WTC11 (cell line): ENCODE data around the gene TANC1. TPM values are rescaled to one million over a fixed set of nuclear protein-coding genes. Genes with fewer than 3 reads are reported as not detected.

Experiments used
- ATAC-seq: fragments of 200-7000 bp; cut with Tn5 transposase; 2 replicates; pipeline ENCODE4 v1.10.0; 2021; ENCODE audit warnings: mild to moderate bottlenecking, moderate library complexity
- CTCF ChIA-PET: fragments of 300-600 bp; sonication (Branson Sonifier 250); formaldehyde crosslinking; loops from one replicate; lab custom pipeline; 2021; ENCODE audit warnings: antibody characterized with exemption; lab: Charles Lee
- POLR2A ChIA-PET: fragments of 350-600 bp; sonication (Branson Sonifier 250); formaldehyde crosslinking; loops from one replicate; lab custom pipeline; 2021; ENCODE audit warnings: antibody characterized with exemption; lab: Charles Lee
- DNase-seq: peaks from one replicate; pipeline ENCODE4 v3.0.0; 2021; ENCODE audit warnings: low spot score
- H3K27ac Mint-ChIP-seq: 2 replicates; pipeline ENCODE4 v1.8.0; 2021; ENCODE audit warnings: mixed read lengths
- H3K27me3 Mint-ChIP-seq: 2 replicates; pipeline ENCODE4 v1.8.0; 2021; ENCODE audit warnings: low read depth, mild to moderate bottlenecking, moderate library complexity, mixed read lengths
- H3K36me3 Mint-ChIP-seq: 2 replicates; pipeline ENCODE4 v1.8.0; 2021; ENCODE audit warnings: mixed read lengths
- H3K4me1 Mint-ChIP-seq: 2 replicates; pipeline ENCODE4 v1.8.0; 2022; ENCODE audit warnings: mixed read lengths
- H3K4me3 Mint-ChIP-seq: 2 replicates; pipeline ENCODE4 v1.8.0; 2021; ENCODE audit warnings: mild to moderate bottlenecking, moderate library complexity, mixed read lengths
- H3K9me3 Mint-ChIP-seq: 2 replicates; pipeline ENCODE4 v1.8.0; 2021; ENCODE audit warnings: mixed read lengths
- ATF2 ChIP-seq: sonication (generic); formaldehyde crosslinking; IDR thresholded peaks from 2 replicates; pipeline ENCODE4 v1.8.1; 2022; ENCODE audit warnings: low read depth, missing genetic modification reagents, borderline replicate concordance
- ESRRA ChIP-seq: sonication (generic); formaldehyde crosslinking; IDR thresholded peaks from 2 replicates; pipeline ENCODE4 v1.8.1; 2022; ENCODE audit warnings: mild to moderate bottlenecking, missing genetic modification reagents, borderline replicate concordance
- FOXK1 ChIP-seq: sonication (generic); formaldehyde crosslinking; IDR thresholded peaks from 2 replicates; pipeline ENCODE4 v1.8.0; 2022; ENCODE audit warnings: mild to moderate bottlenecking, moderate library complexity, missing genetic modification reagents
- FOXP1 ChIP-seq: sonication (generic); formaldehyde crosslinking; IDR thresholded peaks from 2 replicates; pipeline ENCODE4 v1.8.0; 2022; ENCODE audit warnings: missing genetic modification reagents, mild to moderate bottlenecking, moderate library complexity, borderline replicate concordance
- HMGA2 ChIP-seq: fragments of 250-450 bp; sonication (Bioruptor Pico); IDR thresholded peaks from 2 replicates; pipeline ENCODE4 v1.4.0; 2021; ENCODE audit warnings: mild to moderate bottlenecking, moderate library complexity
- JAZF1 ChIP-seq: fragments of 250-450 bp; sonication (Bioruptor Pico); IDR thresholded peaks from 2 replicates; pipeline ENCODE4 v1.9.0; 2021; ENCODE audit warnings: moderate library complexity, mild to moderate bottlenecking, inconsistent platforms
- KAT7 ChIP-seq: sonication (generic); formaldehyde crosslinking; IDR thresholded peaks from 2 replicates; pipeline ENCODE4 v1.8.1; 2023; ENCODE audit warnings: missing genetic modification reagents, mild to moderate bottlenecking, borderline replicate concordance
- NFE2L1 ChIP-seq: sonication (generic); formaldehyde crosslinking; IDR thresholded peaks from 2 replicates; pipeline ENCODE4 v1.8.1; 2023; ENCODE audit warnings: missing genetic modification reagents
- NR1H2 ChIP-seq: sonication (generic); formaldehyde crosslinking; IDR thresholded peaks from 2 replicates; pipeline ENCODE4 v1.9.0; 2021; ENCODE audit warnings: mild to moderate bottlenecking, moderate library complexity, missing genetic modification reagents
- PRRX2 ChIP-seq: fragments of 250-450 bp; sonication (Bioruptor Pico); IDR thresholded peaks from 2 replicates; pipeline ENCODE4 v1.8.0; 2021; ENCODE audit warnings: mild to moderate bottlenecking
- RORB ChIP-seq: fragments of 250-450 bp; sonication (Bioruptor Pico); IDR thresholded peaks from 2 replicates; pipeline ENCODE4 v1.9.0; 2021; ENCODE audit warnings: mild to moderate bottlenecking
- SOX15 ChIP-seq: fragments of 250-450 bp; sonication (Bioruptor Pico); IDR thresholded peaks from 2 replicates; pipeline ENCODE4 v1.9.0; 2021; ENCODE audit warnings: mild to moderate bottlenecking
- TCF7 ChIP-seq: sonication (generic); formaldehyde crosslinking; IDR thresholded peaks from 2 replicates; pipeline ENCODE4 v1.8.0; 2022; ENCODE audit warnings: mild to moderate bottlenecking, low read depth, missing genetic modification reagents, moderate library complexity
- ZNF121 ChIP-seq: sonication (generic); formaldehyde crosslinking; IDR thresholded peaks from 2 replicates; pipeline ENCODE4 v1.8.0; 2023; ENCODE audit warnings: missing genetic modification reagents
- ZNF423 ChIP-seq: fragments of 250-450 bp; sonication (Bioruptor Pico); IDR thresholded peaks from 2 replicates; pipeline ENCODE4 v2.1.2; 2022; ENCODE audit warnings: mild to moderate bottlenecking, moderate library complexity
- ZNF425 ChIP-seq: fragments of 250-450 bp; sonication (Bioruptor Pico); conservative IDR thresholded peaks from 2 replicates; pipeline ENCODE4 v1.9.0; 2021; ENCODE audit warnings: mild to moderate bottlenecking
- total RNA-seq: library from RNA; stranded (reverse); gene quantifications from 3 replicates; pipeline ENCODE4 v1.2.3, GENCODE V29; 2021
- TF ChIP-seq, protein P1 (sequence below): sonication (generic); formaldehyde crosslinking; IDR thresholded peaks from 2 replicates; pipeline ENCODE4 v1.8.1; 2022; ENCODE audit warnings: mild to moderate bottlenecking, missing genetic modification reagents, moderate library complexity, borderline replicate concordance

TANC1 gene
- total RNA-seq, 1 experiment from 2014 or later = 11.6 TPM

GRCh38 chr2:159098361-159098760 is 129.9 kb downstream of the TANC1 start:
- peaks cover 16% of the 10 kb centered on the region for H3K36me3 Mint-ChIP-seq
- DNase-seq = no peak

DNA sequence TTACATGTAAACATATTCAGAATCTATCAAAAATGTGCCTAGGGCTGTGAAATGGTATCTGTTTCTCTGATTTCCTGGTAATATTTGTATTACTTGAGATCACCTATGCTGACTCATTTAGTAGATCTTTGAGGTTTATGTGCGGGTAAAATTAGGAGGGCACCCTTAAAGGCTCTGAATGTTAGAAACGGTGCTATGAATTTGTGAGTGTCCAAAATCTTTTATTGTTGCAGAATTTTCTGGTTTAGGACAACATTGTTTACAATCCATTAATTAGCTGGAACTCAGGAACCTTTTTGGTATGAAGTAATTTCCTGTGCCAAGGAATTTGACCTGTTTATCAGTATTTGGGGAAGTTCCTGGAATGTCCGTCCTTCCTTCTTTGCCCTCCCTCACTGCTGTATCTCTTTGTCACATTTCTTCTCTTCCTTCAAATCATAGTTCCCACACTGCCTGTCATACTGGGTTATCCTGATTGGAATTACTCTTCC is 130.5 kb downstream of the TANC1 start:
- no peak overlapping the region for H3K27ac Mint-ChIP-seq

More at GRCh38 chr2:159098361-159098760, 129.9 kb downstream of the TANC1 start:
- ChIA-PET CTCF (interaction anchor here (2.0 kb wide), 1 partner anchor 20 kb away, joined by 5 read pairs; no protein-coding TSS in a partner anchor), POLR2A (no interaction called here)
- no peak overlapping the region for H3K27ac Mint-ChIP-seq
- no peak overlapping the region for H3K4me3 Mint-ChIP-seq
- TF ChIP-seq, protein P1, sequence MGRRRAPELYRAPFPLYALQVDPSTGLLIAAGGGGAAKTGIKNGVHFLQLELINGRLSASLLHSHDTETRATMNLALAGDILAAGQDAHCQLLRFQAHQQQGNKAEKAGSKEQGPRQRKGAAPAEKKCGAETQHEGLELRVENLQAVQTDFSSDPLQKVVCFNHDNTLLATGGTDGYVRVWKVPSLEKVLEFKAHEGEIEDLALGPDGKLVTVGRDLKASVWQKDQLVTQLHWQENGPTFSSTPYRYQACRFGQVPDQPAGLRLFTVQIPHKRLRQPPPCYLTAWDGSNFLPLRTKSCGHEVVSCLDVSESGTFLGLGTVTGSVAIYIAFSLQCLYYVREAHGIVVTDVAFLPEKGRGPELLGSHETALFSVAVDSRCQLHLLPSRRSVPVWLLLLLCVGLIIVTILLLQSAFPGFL = no peak
- no peak for TF ChIP-seq ESRRA (CRISPR knock-in tag)
- no peak for TF ChIP-seq FOXP1
- ATAC-seq = no peak
- H3K4me1 Mint-ChIP-seq = peaks cover 4% of the 10 kb centered on the region
- peaks cover 15% of the 10 kb centered on the region for H3K9me3 Mint-ChIP-seq
- no peaks in the 10 kb centered on the region for H3K27me3 Mint-ChIP-seq

GRCh38 chr2:159101755-159102489 is 133.5 kb downstream of the TANC1 start:
- DNase-seq (no peak), ATAC-seq (no peak)
- no peak for TF ChIP-seq ZNF425 (CRISPR knock-in tag)
- TF ChIP-seq NFE2L1 (CRISPR knock-in tag) = no peak
- TF ChIP-seq JAZF1 (CRISPR knock-in tag) = no peak
- no peak for TF ChIP-seq RORB
- no peak for TF ChIP-seq FOXK1 (CRISPR knock-in tag)
- no peak for TF ChIP-seq ZNF423
- no peaks in the 10 kb centered on the region for H3K27me3 Mint-ChIP-seq
- ChIA-PET CTCF (interaction anchor here (0.7 to 1.3 kb wide), 2 partner anchors 13 to 409 kb away, joined by 4 to 5 read pairs; no protein-coding TSS in a partner anchor), POLR2A (no interaction called here)
- peaks cover 3% of the 10 kb centered on the region; the same call in 1 of the 2 replicates for H3K36me3 Mint-ChIP-seq
- H3K4me1 Mint-ChIP-seq = peaks cover 3% of the 10 kb centered on the region
- peaks cover 2% of the 10 kb centered on the region for H3K9me3 Mint-ChIP-seq
- no peak overlapping the region for H3K27ac Mint-ChIP-seq
- no peak overlapping the region for H3K4me3 Mint-ChIP-seq

More for the DNA sequence above, 130.5 kb downstream of the TANC1 start:
- ChIA-PET CTCF (interaction anchor here (2.0 kb wide), 1 partner anchor 20 kb away, joined by 5 read pairs; no protein-coding TSS in a partner anchor), POLR2A (no interaction called here)
- Mint-ChIP-seq H3K4me1 (peaks cover 3% of the 10 kb centered on the region), H3K9me3 (peaks cover 15% of the 10 kb centered on the region), H3K36me3 (peaks cover 16% of the 10 kb centered on the region), H3K27me3 (no peaks in the 10 kb centered on the region), H3K4me3 (no peak overlapping the region)
- no peak for ATAC-seq
- TF ChIP-seq KAT7 (CRISPR knock-in tag) (no peak), ZNF121 (CRISPR knock-in tag) (no peak), HMGA2 (no peak), PRRX2 (no peak), ZNF423 (no peak), SOX15 (no peak), FOXP1 (no peak), NR1H2 (no peak), ATF2 (CRISPR knock-in tag) (no peak), TCF7 (CRISPR knock-in tag) (no peak)
- no peak for DNase-seq
